ENCODE results near the gene CHST7.
A peak's percentile ranks its signal among the peaks of the same experiment; 100 is the strongest.
"Not testable (repeated sequence)": the region's sequence is repeated elsewhere in the genome, so short reads cannot be mapped to it uniquely, and the experiment has no call there.

Gene CHST7, protein sequence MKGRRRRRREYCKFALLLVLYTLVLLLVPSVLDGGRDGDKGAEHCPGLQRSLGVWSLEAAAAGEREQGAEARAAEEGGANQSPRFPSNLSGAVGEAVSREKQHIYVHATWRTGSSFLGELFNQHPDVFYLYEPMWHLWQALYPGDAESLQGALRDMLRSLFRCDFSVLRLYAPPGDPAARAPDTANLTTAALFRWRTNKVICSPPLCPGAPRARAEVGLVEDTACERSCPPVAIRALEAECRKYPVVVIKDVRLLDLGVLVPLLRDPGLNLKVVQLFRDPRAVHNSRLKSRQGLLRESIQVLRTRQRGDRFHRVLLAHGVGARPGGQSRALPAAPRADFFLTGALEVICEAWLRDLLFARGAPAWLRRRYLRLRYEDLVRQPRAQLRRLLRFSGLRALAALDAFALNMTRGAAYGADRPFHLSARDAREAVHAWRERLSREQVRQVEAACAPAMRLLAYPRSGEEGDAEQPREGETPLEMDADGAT

GRCh38 chrX:46573331-46573891, at the start of gene CHST7:
Gene CHST7 (plus strand): TSS chrX:46573765. CDS start chrX:46573932, 167 bp downstream.
- peak; percentile 39 to 67 for DNase-seq

- not testable (repeated sequence) for DNase-seq
These were observed 44.9 kb upstream of the CHST7 start for GRCh38 chrX:46528640-46529039.

GRCh38 chrX:46529740-46530403, 43.7 kb upstream of the CHST7 start:
- DNase-seq: not testable (repeated sequence)

DNA sequence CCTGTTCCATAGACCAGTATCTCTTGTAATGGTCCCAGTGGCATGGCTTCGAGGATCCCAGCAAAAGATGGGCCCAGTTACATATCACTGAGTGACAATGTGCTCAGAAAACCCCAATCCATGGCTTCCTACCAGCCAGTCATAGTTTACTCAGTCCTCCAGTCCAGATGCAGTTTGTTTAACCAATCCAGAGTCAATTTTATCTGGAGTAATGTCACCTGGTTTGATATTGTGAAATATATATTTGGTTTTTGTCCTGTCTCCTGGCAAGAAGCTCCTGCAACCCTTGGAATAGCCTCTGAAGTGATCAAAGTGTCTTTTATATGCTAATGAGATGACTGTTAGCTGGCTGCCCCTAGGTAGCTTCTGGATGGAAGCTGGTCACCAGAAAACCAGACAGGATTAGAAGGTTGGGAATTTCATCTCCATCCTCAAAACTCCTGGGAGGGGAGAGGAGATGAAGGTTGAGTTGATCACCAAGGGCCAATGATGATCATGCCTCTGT, 43.1 kb upstream of the CHST7 start:
- not testable (repeated sequence) for DNase-seq

DNA sequence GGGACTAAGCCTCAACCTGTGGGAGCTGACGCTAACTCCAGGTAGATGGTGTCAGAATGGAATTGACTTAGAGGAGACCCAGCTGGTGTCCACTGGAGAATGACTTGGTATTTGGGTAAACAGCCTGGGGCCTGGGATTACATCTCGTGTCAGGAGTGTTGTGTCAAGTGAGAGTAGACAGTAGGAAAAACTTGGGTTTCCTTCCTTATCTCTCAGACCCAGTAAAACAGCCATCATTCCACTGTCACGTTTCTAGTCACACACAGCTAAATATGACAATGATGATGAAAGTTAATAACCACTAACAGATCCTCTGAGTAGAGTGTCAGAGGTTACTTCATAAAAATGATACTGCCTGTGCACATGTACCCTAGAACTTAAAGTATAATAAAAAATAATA, 42.1 kb upstream of the CHST7 start:
- DNase-seq: no peak

DNA sequence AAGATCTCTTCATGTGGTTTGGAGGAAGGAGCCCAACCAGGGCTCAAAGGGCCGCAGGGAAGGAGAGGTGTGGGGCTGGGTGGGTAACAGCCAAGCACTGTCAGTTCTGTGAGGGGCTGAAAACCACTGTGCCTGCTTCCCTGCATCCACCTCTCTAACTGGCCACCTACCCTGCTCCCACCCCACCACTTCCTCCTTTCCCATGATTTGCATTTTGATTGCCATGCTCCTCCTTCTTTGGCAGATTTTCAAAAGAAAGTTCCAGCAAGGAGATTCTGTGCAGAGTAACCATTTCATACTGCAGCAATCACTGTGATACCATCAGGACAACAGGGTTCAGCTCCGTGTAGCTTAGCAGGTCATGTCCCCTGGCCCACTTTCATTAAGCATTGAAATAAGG, 30.1 kb upstream of the CHST7 start:
- DNase-seq: no peak

- DNase-seq: not testable (repeated sequence)
These were observed 29.0 kb upstream of the CHST7 start for GRCh38 chrX:46544527-46544926.

- DNase-seq: peak; percentile 85
These were observed 28.2 kb upstream of the CHST7 start, which contains the start of gene ZNF674 for GRCh38 chrX:46545111-46546005. Gene ZNF674 (minus strand): TSS chrX:46545421. CDS start chrX:46542087, 3,334 bp downstream.

DNA sequence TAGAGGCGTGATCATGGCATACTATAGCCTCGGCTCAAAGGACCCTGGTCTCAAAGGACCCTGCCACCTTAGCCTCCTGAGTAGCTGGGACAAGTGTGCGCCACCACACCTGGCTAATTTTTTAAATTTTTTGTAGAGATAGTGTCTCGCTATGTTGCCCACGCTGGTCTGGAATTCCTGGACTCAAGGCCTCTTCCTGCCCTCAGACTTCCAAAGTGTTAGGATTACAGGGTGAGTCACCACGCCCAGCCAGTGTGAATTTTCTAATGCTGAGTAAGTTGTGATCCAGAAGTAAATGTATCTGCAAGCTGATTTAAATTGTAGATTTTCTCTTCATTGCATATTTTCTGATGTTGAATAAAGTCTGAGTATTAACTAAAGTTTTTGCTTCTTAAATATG, 25.7 kb upstream of the CHST7 start:
- DNase-seq: no peak

DNA sequence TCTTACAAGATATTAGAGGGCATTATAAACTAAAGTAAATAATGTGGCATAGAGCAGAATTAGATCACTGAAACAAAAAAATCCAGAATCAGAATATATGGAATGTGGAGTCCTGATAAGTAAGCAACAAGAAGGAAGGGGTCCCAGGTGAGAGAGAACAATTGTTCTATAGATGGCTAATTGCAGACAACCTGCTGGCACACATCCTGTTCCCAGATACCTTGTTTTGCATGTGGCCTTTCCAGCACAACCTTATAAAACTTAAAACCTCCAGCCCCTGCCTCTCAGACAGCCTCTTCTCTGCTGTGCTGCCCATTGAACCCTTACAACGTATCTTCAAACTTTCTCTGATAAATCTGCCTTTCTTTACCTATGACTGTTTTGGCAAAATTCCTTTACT, 23.7 kb upstream of the CHST7 start:
- no peak for DNase-seq

DNA sequence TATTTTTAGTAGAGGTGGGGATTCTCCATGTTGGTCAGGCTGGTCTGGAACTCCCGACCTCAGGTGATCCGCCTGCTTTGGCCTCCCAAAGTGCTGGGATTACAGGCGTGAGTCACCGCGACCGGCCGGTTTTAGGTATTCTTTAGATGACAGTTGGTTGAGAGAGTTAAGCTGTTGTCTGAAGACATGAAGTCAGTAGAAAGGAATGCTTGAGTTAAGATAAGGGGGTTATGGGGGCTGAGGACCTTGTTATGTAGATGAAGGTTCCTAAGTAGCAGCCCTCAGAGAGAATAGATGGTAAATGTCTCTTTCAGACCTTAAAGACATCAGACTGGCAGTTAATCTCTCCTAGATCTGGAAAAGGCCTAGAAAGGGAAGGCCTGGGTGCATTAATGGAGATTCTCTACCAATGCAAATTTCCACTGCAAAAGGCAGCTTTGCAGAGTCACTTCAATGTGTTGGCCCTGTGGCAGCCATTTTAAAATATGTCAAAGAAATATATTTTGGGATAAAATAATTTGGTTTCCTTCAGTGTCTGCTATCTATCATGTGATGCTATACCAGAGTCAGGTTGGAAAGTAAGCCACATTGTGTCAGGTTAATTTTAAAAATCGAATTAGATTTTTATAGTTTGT, 22.0 kb upstream of the CHST7 start:
- DNase-seq: no peak

DNA sequence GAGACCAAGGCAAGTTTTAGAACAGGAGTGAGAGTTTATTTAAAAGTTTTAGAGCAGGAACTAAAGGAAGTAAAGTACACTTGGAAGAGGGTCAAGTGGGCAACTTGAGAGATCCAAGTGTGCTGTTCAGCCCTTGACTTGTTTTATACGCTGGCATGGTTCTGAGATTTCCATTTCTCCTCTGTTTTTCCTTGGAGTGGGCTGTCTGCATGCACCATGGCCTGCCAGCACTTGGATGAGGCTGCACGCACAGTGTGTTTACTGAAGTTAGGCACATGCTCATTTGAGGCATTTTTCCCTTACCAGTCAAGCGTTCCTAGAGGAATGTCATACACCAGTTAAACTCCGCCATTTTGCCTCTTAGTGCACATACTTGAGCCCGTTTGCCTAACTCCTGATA, 19.6 kb upstream of the CHST7 start:
- no peak for DNase-seq

DNA sequence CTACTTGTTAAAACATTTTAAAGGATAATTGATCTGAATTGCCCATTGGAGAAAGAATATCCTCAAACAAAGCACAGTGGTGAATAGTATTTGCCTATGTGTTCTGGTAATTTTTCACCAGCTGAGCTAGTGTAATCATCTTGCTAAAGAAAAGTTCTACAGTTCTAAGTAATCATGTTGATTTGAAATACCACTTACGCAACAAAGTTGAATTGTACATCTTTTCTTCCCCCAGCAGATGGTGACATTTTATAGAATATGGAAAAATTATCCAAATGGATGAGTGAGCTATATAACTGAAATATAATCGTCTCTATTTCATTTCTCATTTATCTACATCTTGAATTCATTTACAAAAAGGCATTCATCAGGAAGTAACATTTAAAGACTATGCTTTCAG, 18.6 kb upstream of the CHST7 start:
- peak in 1 of 2 experiments; percentile 5 for DNase-seq

DNA sequence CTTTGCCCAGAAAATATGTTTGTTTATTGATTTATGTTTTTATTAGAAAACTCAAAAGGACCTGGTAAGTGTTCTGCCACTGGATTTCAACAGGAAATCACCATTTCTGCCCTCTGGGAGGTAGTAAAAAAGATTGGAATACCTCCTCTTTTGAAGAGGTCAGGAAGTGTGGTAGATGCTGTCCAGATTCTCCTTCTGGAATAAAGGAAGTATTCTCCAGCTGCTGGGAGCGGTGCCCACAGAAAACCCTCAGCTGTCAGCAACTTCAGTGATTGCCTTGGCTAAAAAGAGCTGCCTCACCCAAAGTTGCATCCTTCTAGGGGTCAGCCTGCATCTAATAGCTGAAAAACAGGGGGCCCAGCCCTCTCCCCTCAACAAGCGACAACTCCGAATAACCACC, 14.5 kb upstream of the CHST7 start:
- DNase-seq: no peak

DNA sequence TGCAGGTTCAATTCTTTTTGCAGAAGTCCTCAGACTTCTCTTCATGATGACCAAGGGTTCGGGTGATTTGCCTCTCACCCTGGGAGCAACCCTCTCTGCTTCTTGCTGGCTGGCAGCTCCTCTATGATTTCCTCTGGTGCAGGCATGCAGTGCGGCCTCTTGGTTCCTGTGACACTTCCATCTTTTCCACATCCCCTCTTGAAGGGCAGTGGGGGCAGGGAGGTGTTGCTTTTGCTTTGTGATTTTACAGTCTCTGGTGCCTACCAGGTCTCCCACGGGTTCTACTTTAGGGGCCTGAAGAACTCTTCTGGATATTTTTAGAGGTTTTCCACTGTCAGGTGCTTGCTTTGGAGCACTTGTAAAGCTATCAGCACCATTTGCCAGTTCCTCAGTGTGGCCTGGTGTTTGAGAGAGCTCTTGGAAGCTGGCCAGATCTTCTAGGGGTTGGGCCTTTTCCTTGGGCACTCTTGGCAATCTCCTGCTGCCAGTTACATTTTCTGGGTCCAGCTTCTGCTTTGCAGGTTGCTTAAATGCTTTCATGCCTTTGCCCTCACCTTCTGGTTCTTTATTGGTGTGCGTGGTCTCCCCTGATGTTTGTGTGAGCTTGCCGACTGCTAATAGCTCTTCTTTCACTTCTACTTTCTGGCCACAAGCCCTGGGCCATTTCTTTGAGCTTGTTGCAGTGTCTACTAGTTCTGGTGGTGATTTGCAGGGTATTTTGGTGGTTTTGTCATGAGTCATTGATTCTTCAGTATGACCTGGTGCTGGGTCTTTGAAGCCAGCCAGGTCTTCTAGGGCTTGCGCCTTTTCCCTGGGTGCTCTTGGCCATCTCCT, 11.5 kb upstream of the CHST7 start:
- no peak for DNase-seq

DNA sequence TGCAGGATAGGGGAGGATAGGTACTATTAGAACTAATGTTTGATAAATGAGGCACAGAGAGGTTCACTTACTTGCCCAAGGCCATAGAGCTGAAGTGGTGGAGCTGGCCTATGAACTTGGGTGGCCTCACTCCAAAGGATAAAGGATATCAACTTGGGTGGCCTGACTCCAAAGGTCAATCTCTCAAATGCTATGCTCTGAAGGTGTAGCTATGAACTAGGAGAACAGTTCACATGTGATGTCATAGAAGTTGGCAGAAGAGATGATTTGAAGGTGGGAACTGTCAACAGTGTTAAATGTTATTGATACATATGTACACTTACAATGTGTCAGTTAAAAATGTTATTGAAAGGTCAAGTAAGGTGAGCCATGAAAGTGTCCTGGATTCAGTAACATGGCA, 6.2 kb upstream of the CHST7 start:
- no peak for DNase-seq

DNA sequence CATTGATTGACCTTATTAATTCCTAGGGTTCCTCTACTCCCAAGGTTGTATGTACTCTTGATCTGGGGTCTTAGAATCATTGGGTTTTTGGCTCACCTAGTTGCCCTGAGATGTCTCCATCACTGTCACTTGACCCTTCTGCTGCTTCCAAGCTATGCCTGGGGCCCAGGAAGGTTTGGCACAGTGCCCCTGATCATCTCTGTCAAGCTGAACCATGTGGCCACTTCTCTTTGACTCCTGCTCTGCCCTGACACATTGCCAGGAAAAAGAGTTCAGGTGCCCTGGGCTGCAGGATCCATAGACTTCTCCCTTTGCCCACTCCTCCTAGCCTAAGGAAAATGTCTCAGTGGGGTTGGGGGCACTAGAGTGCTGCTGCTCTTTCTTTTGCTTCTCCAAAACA, 3.9 kb upstream of the CHST7 start:
- no peak for DNase-seq

DNA sequence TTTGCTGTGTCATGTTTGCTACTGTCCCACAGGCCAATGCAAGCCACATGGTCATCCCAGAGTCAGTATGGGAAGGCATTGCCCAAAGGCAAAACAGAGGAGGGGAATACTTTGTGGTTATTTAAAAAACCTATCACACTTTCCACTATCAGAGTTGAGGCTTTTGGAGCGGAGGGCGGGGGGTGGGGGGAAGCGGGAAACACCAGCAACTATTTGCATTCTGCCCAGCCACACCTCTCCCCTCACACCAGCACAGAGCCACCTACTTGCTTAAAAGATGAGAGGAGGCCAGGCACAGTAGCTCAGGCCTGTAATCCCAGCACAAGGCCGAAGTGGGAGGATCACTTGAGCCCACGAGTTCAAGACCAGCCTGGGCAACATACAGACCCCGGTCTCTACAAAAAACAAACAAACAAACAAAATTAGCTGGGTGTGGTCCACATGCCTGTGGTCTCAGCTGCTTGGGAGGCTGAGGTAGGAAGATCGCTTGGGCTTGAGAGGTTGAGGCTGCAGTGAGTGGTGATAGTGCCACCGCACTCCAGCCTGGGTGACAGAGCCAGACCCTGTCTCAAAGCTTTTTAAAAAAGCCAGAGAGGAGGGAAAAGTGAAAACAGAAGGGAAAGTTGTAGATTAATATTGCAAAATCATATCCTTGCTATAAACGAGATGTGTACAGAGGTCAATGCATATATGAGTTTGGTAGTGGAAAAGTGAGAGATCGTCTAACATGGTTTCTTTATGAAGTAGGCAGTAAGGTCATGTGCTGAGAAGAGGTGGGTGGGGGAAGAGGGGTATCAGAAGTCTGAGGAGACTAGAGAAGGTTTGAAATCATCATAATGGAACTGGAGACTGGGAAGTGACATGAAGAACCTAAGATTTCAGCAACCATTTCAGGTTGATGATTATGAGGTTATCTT, 1.9 kb upstream of the CHST7 start:
- DNase-seq: no peak

GRCh38 chrX:46572340-46572936, 1.1 kb upstream of the CHST7 start:
- DNase-seq: no peak
